ENCODE measurements around the gene ACP3. TPM values are rescaled to one million over a fixed set of nuclear protein-coding genes. Genes with fewer than 3 reads are reported as not detected.

ACP3 gene
- polyA plus RNA-seq, 1 donor: 0.65 TPM

- no peak for DNase-seq (ENCODE audit: low read depth)
Measured at GRCh38 chr3:132406587-132406986, 89.4 kb downstream of the ACP3 start.

GRCh38 chr3:132407025-132407424, 89.8 kb downstream of the ACP3 start:
- no peak for DNase-seq (ENCODE audit: low read depth)

Other genes starting within 250 kb of the ACP3 start
- gene DNAJC13, start 100.1 kb downstream of the ACP3 start, polyA plus RNA-seq (ENCODE audit: insufficient read length): 33.2 TPM

All from forelimb muscle (tissue), 1 donor.